GM18498 (cell line): Measurements from ENCODE around the gene CENPP.
A peak's percentile ranks its signal among the peaks of the same experiment; 100 is the strongest.

Source experiments
- ATAC-seq: cut with Tn5 transposase; IDR thresholded peaks from one replicate; pipeline ENCODE4 v1.9.1; 2021; ENCODE audit warnings: mild to moderate bottlenecking, moderate library complexity; ENCODE audit not compliant: unreplicated experiment

The CENPP gene

GRCh38 chr9:92422611-92423338, 97.0 kb downstream of the CENPP start:
- ATAC-seq, result no peak

- no peak for ATAC-seq
These were observed 97.9 kb downstream of the CENPP start for GRCh38 chr9:92423612-92424011.

GRCh38 chr9:92424340-92424739, 98.6 kb downstream of the CENPP start, which contains the start of gene OMD:
OMD (minus strand) TSS chr9:92424471; CDS start chr9:92417558, 6,913 bp downstream.
- no peak for ATAC-seq

- no peak for ATAC-seq
These were observed 99.7 kb downstream of the CENPP start for GRCh38 chr9:92425474-92425873.

- ATAC-seq, result no peak
These were observed 100.9 kb downstream of the CENPP start for GRCh38 chr9:92426501-92427145.

GRCh38 chr9:92429836-92430235, 104.1 kb downstream of the CENPP start:
- ATAC-seq, result no peak

- no peak for ATAC-seq
These were observed 106.6 kb downstream of the CENPP start for GRCh38 chr9:92432350-92432749.

- ATAC-seq, result no peak
These were observed 107.3 kb downstream of the CENPP start for GRCh38 chr9:92432972-92433548.

- no peak for ATAC-seq
These were observed 109.5 kb downstream of the CENPP start for GRCh38 chr9:92435263-92435662.

GRCh38 chr9:92438900-92439526, 113.3 kb downstream of the CENPP start:
- no peak for ATAC-seq

GRCh38 chr9:92439921-92440750, 114.4 kb downstream of the CENPP start:
- no peak for ATAC-seq

GRCh38 chr9:92440751-92441046, 114.9 kb downstream of the CENPP start:
- peak; percentile 54 for ATAC-seq

- no peak for ATAC-seq
These were observed 119.1 kb downstream of the CENPP start for GRCh38 chr9:92444841-92445240.

GRCh38 chr9:92446536-92446935, 120.8 kb downstream of the CENPP start:
- no peak for ATAC-seq

- no peak for ATAC-seq
These were observed 129.5 kb downstream of the CENPP start for GRCh38 chr9:92455217-92455616.

GRCh38 chr9:92457576-92457975, 131.8 kb downstream of the CENPP start:
- no peak for ATAC-seq

GRCh38 chr9:92463387-92463786, 137.6 kb downstream of the CENPP start:
- no peak for ATAC-seq

GRCh38 chr9:92463984-92464383, 138.2 kb downstream of the CENPP start:
- ATAC-seq, result no peak

GRCh38 chr9:92467041-92467440, 141.3 kb downstream of the CENPP start:
- no peak for ATAC-seq

- ATAC-seq, result no peak
These were observed 141.8 kb downstream of the CENPP start for GRCh38 chr9:92467511-92467910.

GRCh38 chr9:92468206-92468605, 142.5 kb downstream of the CENPP start:
- ATAC-seq, result no peak
